GM20000 (cell line): ENCODE measurements around the gene F12.

Source experiments
- DNase-seq: peaks from one replicate; pipeline ENCODE4 v3.0.0; 2012; ENCODE audit warnings: low spot score
- CTCF ChIP-seq: IDR thresholded peaks from 2 replicates; pipeline ENCODE4 v1.5.1; 2012; ENCODE audit warnings: mild to moderate bottlenecking, control low read depth; ENCODE audit errors: extremely low read depth, missing control alignments

The F12 gene

GRCh38 chr5:177369645-177370440 lies 39.5 kb downstream of the F12 start:
- TF ChIP-seq CTCF: no peak
- DNase-seq: no peak

- TF ChIP-seq CTCF: peak; percentile 54
- DNase-seq: peak; percentile 79
These were observed 40.3 kb downstream of the F12 start for GRCh38 chr5:177368869-177369644.

- DNase-seq: no peak
- no peak for TF ChIP-seq CTCF
These were observed 41.1 kb downstream of the F12 start for GRCh38 chr5:177367981-177368868.

- DNase-seq: no peak
- no peak for TF ChIP-seq CTCF
These were observed 42.0 kb downstream of the F12 start for GRCh38 chr5:177367323-177367848.

- TF ChIP-seq CTCF: no peak
- no peak for DNase-seq
These were observed 42.6 kb downstream of the F12 start for GRCh38 chr5:177366528-177367322.

GRCh38 chr5:177365845-177366527 lies 43.4 kb downstream of the F12 start:
- TF ChIP-seq CTCF: no peak
- no peak for DNase-seq
